Muscle of back (tissue), 11 donors: ENCODE data around the gene KRTAP5-10. TPM values are rescaled to one million over a fixed set of nuclear protein-coding genes. Genes with fewer than 3 reads are reported as not detected.
"Not testable (repeated sequence)": the region's sequence is repeated elsewhere in the genome, so short reads cannot be mapped to it uniquely, and the experiment has no call there.

Experiments
- DNase-seq, 3 donors: peaks; one replicate each; pipeline versions ENCODE4 v3.0.0 to v3.0.0-alpha.2; 2013
- polyA plus RNA-seq, 10 donors: library from polyadenylated mRNA; unstranded; fragments of 120-200 nt; gene quantifications; one replicate each; pipeline ENCODE4 v1.2.1, GENCODE V29; 2013; ENCODE audit not compliant: insufficient read length in 10 of 10

KRTAP5-10 gene
- polyA plus RNA-seq, 10 donors = not detected

DNA sequence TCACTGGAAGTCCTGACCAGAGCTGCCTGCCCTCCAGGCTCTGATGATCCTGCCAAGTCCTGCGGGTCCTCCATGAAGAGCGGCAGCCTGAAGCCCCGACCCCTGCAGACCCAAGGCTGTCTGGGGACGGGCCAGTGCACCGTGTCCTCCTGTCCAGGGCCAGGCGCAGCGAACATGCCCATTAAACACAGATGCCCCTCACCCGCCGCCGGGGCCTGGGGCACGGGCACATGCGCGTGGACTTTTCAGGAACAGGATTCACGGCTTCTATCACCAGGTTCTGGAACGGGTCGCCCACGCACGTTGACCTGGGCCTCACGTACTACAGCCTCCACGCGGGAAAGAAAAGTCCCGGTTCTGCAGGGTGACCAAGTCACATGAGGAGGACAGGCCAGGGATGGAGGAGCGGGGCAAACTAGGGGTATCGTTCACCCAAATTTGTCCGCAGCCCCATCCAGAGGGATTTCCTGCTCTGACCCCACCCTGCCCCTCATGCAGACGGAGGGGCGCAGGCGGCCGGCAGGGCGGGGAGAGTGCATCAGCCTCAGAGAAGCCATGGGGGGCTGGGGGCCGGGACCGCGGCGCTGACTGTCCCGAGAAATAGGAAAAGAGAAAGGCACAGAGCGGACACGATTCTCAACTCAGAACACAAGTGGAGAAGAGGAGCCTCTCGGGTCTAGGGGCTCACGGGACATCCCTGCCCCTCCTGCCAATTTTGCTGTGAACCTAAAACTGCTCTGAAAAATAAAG, 5.9 kb downstream of the KRTAP5-10 start:
- DNase-seq = not testable (repeated sequence)

DNA sequence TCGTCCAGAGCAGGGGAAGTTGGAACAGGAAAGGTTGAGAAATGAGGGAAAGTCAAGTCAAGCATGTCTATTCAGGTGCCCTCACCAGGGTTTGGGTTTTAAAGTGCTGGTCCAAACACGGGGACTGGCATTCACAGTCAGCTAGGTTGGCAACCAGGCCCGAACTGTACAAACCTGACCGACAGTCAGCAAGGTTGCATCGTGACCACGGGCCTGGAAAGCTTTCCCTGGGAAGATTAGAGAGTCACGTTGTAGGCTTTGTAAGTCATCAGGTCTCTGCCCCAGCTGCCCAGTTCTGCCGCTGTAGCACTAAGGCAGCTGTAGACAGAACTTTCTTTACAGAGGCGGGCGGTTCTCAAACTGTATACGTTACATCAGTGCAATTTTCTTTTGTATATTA, 7.4 kb downstream of the KRTAP5-10 start:
- no peak for DNase-seq

DNA sequence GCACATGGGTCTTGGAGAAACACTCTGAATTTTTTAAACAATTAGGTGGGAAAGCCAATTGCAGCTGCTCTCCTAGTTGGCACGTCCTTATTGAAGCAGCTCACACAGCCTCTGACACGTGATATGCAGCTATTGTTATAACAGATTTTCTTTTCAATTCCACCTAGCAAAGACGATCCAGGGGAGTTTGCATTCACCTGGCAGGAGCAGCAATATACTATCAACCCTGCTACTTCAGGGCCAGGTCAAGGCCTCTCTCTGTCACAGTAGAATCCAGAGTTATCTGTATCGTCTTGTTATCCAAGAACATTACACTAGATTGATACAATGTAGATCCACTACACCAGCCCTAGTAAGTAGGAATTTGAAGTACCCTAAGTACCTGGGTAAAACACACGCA, 9.1 kb downstream of the KRTAP5-10 start:
- DNase-seq = no peak

DNA sequence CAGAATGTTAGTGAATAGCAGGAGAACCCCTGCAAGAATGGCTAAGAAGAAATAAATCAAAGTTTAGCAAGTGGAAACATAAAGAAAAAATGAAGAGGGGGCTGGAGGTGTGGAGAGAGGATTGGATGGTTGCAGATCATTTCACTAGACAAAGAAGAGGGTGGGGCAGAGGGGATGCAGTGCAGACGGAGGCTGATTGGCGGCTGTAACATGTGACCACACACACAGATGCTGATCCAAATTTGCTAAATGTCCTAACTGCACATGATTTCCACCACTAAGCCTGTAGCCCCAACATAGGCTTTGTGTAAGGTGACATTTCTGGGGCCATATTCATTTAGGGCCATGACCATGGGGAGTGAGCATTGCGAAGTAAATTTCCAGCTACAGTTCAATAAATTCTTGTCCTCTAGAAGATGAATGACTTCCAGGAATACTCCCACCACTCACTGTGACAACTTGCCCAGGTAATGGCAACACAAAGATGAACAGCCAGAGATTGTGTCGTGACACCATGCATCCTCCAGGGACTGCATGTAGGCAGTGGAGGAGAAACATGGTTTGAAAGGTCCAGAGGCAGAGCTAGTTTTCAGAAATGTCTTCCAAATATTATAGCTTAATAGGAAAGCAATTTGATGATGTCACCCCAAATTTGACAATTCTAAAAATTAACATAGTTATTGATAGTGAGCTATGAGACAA, 10.5 kb downstream of the KRTAP5-10 start:
- no peak for DNase-seq

DNA sequence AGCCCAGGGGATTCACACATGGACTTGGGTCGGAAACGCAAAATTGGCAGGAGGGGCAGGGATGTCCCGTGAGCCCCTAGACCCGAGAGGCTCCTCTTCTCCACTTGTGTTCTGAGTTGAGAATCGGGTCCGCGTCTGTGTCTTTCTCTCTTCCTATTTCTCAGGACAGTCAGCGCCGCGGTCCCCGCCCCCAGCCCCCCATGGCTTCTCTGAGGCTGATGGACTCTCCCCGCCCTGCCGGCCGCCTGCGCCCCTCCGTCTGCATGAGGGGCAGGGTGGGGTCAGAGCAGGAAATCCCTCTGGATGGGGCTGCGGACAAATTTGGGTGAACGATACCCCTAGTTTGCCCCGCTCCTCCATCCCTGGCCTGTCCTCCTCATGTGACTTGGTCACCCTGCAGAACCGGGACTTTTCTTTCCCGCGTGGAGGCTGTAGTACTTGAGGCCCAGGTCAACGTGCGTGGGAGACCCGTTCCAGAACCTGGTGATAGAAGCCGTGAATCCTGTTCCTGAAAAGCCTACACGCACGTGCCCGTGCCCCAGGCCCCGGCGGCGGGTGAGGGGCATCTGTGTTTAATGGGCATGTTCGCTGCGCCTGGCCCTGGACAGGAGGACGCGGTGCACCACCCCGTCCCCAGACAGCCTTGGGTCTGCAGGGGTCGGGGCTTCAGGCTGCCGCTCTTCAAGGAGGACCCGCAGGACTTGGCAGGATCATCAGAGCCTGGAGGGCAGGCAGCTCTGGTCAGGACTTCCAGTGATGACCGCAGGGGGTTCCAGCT, 11.5 kb downstream of the KRTAP5-10 start:
- not testable (repeated sequence) for DNase-seq

DNA sequence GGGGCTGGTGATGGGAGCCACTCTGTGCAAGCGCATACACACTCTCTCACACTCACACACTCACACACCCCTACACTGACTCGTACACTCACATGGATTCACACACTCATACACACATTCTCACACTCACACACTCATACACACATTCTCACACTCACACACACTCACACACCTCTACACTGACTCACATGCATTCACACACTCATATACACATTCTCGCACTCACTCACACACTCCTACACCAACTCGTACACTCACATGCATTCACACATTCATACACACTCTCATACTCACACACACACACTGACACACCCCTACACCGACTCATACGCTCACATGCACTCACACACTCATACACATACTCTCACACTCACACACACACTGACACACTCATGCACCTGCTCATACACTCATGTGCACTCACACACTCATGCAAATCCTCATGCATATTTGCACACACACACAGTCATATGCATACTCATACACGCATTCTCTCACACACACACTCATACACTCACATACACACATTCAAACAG, 12.2 kb downstream of the KRTAP5-10 start:
- DNase-seq = no peak

DNA sequence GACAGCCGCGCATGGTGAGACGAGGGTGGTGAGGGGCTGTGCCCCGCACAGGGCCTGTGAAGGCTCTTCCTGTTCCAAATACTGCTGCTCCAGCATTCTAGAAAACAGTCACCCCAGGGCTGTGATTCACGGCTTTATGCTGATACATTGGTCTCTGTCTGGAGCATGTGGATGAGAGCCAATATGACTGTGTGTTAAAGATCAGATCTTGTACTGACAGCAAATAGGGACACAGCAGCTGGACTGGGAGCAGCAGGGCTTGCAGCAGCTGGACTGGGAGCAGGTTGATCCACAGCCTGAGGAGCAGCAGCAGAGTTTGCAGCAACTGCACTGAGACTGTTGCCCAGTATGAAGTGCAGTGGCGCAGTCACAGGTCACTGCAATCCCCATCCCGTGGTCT, 14.2 kb downstream of the KRTAP5-10 start:
- DNase-seq = peak in 1 of 3 donors; percentile 33

DNA sequence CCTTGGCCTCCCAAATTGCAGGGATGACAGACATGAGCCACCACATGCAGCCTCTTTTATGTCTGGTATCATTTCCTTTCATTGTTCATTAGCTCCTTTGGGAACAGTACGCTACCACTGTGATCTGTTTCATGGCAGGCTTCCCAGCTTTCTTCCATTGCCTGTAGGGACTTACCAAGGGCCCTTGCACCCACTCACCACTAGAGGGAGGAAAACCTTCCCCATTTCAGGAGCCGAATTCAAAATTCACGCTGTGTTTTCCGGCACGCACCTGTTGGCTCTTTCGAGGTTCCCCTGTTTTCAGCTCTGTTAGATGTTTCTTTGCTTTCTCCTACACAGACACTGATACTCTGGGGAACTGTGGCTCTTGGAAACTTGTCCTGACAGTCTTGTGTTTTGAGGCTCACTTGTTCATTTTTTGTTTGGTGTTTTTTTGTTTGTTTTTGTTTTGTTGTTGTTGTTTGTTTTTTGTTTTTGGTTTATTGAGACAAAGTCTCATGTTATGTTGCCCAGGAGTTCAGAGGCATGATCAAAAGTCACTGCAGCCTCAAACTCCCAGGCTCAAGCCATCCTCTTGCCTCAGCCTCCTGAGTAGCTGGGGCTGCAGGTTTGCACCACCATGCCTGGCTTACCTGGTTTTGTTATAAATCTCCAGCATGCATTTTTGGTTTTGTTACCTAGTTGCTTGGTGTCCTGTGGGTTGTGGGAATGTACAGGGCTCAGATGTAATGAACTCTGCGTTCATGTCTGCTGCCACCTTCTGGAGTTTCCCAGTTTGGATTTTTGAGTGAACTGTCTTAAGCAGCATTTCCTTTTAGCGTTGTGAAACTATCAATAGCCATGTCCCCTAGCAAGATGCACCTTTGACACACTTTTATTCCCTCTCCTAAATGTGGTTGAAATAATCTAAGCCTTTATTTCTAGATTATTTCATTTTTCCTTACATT, 15.0 kb downstream of the KRTAP5-10 start:
- peak; percentile 37 to 63 (median 43) for DNase-seq

DNA sequence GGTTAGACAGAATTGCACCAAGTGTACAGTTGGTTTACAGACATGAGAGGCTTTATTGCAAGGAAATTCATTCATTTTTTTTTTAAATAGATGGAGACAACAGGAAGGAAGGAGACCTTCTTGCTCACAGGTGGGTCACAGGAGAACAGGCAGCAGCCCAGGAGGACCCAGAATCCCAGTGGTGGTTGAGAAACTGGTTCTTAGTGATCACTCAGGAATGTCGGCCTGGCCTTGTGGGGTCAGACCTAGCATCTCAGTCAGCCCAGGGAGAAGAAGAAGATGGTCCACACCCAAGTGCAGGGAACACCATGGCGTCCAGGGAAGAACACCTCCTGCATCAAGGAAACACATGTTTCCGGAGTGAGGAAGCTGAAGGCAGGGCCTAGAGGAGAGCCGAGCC, 16.5 kb downstream of the KRTAP5-10 start:
- DNase-seq = no peak

DNA sequence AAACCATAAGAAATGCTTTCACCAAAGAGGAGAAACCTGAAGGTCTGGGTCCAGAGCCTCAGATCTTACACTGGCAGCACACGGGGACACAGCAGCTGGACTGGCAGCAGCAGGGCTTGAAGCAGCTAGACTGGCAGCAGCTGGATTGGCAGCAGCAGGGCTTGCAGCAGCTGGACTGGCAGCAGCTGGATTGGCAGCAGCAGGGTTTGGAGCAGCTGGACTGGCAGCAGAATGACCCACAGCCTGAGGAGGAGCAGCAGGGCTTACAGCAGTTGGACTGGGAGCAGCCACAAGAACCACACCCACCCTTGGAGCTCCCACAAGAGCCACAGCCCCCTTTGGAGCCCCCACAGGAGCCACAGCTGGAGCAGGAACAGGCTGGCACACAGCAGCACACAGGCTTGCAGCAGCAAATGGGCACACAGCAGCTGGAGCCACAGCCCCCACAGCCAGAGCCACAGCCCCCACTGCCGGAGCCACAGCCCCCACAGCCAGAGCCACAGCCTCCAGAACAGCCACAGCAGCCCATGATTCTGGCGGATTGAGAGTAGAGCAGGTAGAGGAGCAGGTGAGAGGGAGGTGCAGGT, 17.0 kb downstream of the KRTAP5-10 start, which contains the start of gene KRTAP5-11:
Gene KRTAP5-11 (minus strand): TSS at position 567 of the 587 bp plus-strand sequence. CDS start 38 bp downstream, at position 529.
- DNase-seq = no peak

DNA sequence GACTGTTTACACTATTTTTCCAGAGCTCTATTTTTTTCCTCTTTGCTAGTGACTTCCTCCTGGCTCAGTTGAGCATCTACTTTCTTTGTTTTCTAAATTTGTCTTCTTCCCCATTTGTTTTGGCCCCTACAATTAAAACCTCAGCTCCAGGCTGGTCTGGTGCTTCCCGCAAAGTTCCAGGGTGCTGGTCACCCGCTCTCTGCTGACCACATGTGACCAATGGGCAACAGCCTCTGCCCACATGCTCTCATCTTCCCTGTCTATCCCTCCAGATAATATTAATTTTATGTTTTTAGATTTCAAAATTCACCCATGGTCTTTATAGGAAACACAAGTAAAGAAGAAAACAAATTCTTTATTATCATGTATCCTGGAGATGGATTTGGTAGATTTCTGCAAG, 17.6 kb downstream of the KRTAP5-10 start:
- DNase-seq = not testable (repeated sequence)

DNA sequence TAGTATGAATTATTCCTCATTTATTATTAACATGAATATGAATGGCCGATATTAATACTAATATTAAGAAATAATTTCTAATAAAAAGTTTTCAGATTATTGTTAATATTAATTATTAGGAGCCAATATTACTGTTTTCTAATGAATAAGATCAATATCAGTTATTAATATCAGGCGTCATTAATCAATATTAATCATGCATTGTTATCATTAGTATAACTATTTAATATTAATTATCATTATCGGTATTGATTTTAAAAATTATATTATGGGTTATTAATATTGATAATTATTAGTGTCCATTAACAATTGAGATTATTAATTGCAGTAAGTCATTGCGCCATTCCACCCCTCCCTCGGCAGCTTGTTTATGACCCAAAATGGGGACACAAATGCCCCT, 20.3 kb downstream of the KRTAP5-10 start:
- not testable (repeated sequence) for DNase-seq

DNA sequence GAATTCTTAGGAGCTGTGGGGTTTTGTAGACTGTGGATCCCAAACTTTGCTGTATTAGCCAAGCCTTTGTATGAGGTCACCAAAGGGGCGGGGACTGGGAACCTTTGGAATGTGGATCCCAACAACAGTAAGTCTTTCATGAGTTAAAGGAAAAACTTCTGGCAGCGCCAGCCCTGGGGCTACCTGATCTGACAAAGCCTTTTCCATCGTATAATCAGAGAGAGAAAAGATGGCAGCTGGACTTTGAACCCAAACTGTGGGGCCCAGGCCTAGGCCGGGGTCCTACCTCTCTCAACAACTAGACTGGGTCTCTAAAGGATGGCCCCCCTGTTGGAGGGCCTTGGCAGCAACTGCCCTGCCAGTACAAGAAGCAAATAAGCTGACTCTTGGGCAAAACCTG, 23.0 kb downstream of the KRTAP5-10 start:
- DNase-seq = not testable (repeated sequence)

DNA sequence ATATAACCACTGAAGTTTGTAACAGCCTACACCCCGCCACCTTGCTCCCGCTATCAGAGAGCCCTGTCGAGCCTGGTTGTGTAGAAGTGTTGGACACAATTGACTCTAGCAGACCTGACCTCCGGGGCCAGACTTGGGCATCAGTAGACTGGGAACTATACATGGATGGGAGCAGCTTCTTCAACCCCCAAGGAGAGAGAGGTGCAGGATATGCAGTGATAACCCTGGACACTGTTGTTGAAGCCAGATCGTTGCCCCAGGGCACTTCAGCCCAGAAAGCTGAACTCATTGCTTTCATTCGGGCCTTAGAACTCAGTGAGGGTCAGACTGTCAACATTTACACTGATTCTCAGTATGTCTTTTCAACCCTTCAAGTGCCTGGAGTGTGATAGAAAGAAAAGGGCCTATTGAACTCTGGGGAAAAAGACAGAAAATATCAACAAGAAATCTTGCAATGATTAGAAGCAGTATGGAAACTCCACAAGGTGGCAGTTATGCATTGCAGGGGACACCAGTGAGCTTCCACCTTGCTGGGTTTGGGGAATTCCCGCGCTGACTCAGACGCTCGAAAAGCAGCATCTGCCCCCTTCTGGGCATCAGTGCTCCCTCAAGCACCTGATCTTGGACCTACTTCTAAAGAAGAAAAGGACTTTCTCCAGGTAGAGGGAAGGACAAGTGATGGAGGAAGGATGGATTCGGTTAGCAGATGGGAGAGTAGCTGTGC, 23.6 kb downstream of the KRTAP5-10 start:
- not testable (repeated sequence) for DNase-seq

DNA sequence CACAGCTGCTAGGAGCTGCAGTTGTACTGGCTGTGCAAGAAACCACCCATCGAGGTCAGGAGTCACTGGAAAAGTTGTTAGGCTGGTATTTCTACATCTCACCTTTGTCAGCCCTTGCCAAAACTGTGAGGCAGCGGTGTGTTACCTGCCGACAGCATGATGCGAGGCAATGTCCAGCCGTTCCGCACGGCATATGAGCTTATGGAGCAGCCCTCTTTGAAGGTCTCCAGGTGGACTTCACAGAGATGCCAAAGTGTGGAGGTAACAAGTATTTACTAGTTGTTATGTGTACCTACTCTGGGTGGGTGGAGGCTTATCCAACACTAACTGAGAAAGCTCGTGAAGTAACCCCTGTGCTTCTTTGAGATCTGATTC, 24.2 kb downstream of the KRTAP5-10 start:
- DNase-seq = not testable (repeated sequence)

DNA sequence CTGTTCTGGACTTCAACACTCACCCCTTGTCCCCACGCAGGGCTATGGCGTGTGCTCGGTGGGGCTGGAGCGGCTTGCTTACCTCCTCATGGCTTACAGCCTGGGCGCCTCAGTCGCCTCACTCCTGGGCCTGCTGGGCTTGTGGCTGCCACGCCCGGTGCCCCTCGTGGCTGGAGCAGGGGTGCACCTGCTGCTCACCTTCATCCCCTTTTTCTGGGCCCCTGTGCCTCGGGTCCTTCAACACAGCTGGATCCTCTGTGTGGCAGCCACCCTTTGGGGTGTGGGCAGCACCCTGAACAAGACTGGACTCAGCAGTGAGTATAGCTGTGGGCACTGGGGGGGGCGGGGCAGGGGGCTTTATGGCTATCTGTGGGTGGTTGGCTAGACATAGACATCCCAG, 37.9 kb downstream of the KRTAP5-10 start:
- DNase-seq = not testable (repeated sequence)

DNA sequence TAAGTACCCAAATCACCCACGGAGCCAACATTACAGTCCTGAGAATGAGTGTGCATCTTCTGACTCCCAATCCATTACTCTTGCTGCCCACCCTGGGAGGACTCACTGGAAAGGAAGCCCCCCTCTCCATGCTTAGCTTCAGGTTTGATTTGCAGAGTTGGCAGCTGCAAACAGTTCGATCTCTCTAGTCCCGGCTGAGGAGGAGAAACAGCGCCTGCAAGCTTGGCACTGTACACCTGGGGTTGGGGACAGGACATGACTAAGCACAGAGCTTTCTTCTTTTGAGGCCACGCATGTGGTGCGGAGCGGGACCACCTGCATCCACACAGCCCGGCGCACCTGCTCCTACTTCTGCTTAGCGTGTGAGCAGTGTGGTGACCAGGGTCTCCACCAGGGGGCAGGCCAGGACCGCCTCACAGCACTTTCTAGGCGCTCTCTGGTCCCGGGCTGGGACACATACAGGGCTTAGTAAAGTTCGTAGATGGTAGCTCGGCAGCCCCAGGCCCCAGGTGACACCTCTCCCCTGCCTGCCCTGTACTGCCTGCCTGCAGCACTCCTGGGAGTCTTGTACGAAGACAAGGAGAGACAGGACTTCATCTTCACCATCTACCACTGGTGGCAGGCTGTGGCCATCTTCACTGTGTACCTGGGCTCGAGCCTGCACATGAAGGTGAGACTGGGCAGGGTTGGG, 39.6 kb downstream of the KRTAP5-10 start:
- not testable (repeated sequence) for DNase-seq

DNA sequence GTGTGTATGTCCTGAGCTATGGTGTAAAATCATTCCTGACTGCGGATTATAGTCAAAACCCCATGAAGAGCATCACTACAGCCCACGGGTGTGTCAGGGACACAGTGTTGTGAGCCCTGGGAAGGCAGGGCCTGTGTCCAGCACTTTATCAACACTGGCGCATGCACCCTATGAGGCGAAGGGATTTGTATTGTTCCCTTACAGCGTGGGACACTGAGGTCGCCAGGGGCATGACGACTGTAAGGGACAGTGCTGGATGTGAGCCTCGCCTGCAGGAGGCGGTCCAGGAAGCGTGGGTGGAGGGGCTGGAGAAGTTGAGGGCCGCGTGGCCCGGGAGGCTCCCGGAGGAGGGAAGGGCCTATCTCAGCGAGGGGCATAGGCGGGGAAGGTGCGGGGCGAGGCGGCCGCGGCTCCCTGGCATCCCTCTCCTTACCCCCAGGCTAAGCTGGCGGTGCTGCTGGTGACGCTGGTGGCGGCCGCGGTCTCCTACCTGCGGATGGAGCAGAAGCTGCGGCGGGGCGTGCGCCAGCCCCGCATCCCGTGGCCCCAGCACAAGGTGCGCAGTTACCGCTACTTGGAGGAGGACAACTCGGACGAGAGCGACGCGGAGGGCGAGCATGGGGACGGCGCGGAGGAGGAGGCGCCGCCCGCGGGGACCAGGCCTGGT, 41.6 kb downstream of the KRTAP5-10 start:
- not testable (repeated sequence) for DNase-seq
